SK-N-SH treated with all-trans-retinoic acid at 6 μM for 48 hours (cell line): ENCODE results near the gene ANKDD1B.

ENCODE experiments used
- ATAC-seq: fragments of 200-7000 bp; cut with Tn5 transposase; 3 replicates; pipeline ENCODE4 v1.9.1; 2020; ENCODE audit warnings: mild to moderate bottlenecking, moderate library complexity
- ARNTL ChIP-seq: fragments of 450-650 bp; formaldehyde crosslinking; IDR thresholded peaks from 2 replicates; pipeline ENCODE4 v1.5.0; 2020; ENCODE audit warnings: low read depth, mild to moderate bottlenecking, moderate library complexity, borderline replicate concordance
- BACH2 ChIP-seq: fragments of 250-450 bp; sonication (Bioruptor Pico); IDR thresholded peaks from 2 replicates; pipeline ENCODE4 v1.9.0; 2021; ENCODE audit warnings: mild to moderate bottlenecking, borderline replicate concordance
- CSDC2 ChIP-seq: fragments of 250-450 bp; sonication (Bioruptor Pico); IDR thresholded peaks from 2 replicates; pipeline ENCODE4 v1.5.0; 2020; ENCODE audit warnings: mild to moderate bottlenecking, moderate library complexity
- ESRRG ChIP-seq: fragments of 250-450 bp; sonication (Bioruptor Pico); IDR thresholded peaks from 2 replicates; pipeline ENCODE4 v1.6.1; 2021; ENCODE audit warnings: mild to moderate bottlenecking
- GLIS3 ChIP-seq: fragments of 250-450 bp; sonication (Bioruptor Pico); IDR thresholded peaks from 2 replicates; pipeline ENCODE4 v1.5.0; 2020; ENCODE audit warnings: mild to moderate bottlenecking, moderate library complexity
- ISL1 ChIP-seq: fragments of 250-450 bp; sonication (Bioruptor Pico); IDR thresholded peaks from 2 replicates; pipeline ENCODE4 v2.1.2; 2022; ENCODE audit warnings: mild to moderate bottlenecking, moderate library complexity
- OSR1 ChIP-seq: fragments of 250-450 bp; sonication (Bioruptor Pico); IDR thresholded peaks from 2 replicates; pipeline ENCODE4 v1.8.0; 2022; ENCODE audit warnings: moderate library complexity, mild to moderate bottlenecking, inconsistent platforms
- PPARA ChIP-seq: fragments of 250-450 bp; sonication (Bioruptor Pico); IDR thresholded peaks from 2 replicates; pipeline ENCODE4 v1.5.0; 2020; ENCODE audit warnings: mild to moderate bottlenecking, borderline replicate concordance
- RARB ChIP-seq: fragments of 250-450 bp; sonication (Bioruptor Pico); IDR thresholded peaks from 2 replicates; pipeline ENCODE4 v1.8.0; 2021; ENCODE audit warnings: mild to moderate bottlenecking, moderate library complexity
- SNAI2 ChIP-seq: fragments of 250-450 bp; sonication (Bioruptor Pico); IDR thresholded peaks from 2 replicates; pipeline ENCODE4 v1.5.0; 2020; ENCODE audit warnings: mild to moderate bottlenecking, moderate library complexity
- TCF4 ChIP-seq: fragments of 250-450 bp; sonication (Bioruptor Pico); IDR thresholded peaks from 2 replicates; pipeline ENCODE4 v1.8.0; 2021; ENCODE audit warnings: mild to moderate bottlenecking, moderate library complexity, borderline replicate concordance
- TOX ChIP-seq: fragments of 250-450 bp; sonication (Bioruptor Pico); IDR thresholded peaks from 2 replicates; pipeline ENCODE4 v1.8.0; 2021; ENCODE audit warnings: mild to moderate bottlenecking, moderate library complexity, borderline replicate concordance
- ZC3H10 ChIP-seq: fragments of 250-450 bp; sonication (Bioruptor Pico); IDR thresholded peaks from 2 replicates; pipeline ENCODE4 v1.5.1; 2021; ENCODE audit warnings: mild to moderate bottlenecking, moderate library complexity
- ZFP3 ChIP-seq: fragments of 250-450 bp; sonication (Bioruptor Pico); IDR thresholded peaks from 2 replicates; pipeline ENCODE4 v1.5.0; 2020; ENCODE audit warnings: mild to moderate bottlenecking, moderate library complexity
- ZFP30 ChIP-seq: fragments of 450-650 bp; formaldehyde crosslinking; IDR thresholded peaks from 2 replicates; pipeline ENCODE4 v1.5.0; 2022; ENCODE audit warnings: mild to moderate bottlenecking, moderate library complexity
- ZNF565 ChIP-seq: fragments of 450-650 bp; formaldehyde crosslinking; conservative IDR thresholded peaks from 2 replicates; pipeline ENCODE4 v1.5.0; 2020; ENCODE audit warnings: low read depth, mild to moderate bottlenecking, moderate library complexity
- ZNF70 ChIP-seq: fragments of 450-650 bp; formaldehyde crosslinking; IDR thresholded peaks from 2 replicates; pipeline ENCODE4 v1.5.0; 2020; ENCODE audit warnings: mild to moderate bottlenecking, moderate library complexity
- TF ChIP-seq, protein P1 (sequence below): fragments of 250-450 bp; sonication (Bioruptor Pico); IDR thresholded peaks from 2 replicates; pipeline ENCODE4 v1.8.0; 2021; ENCODE audit warnings: low read depth, mild to moderate bottlenecking, moderate library complexity, borderline replicate concordance
- TF ChIP-seq, protein P2 (sequence below): fragments of 250-450 bp; sonication (Bioruptor Pico); IDR thresholded peaks from 2 replicates; pipeline ENCODE4 v1.5.1; 2020; ENCODE audit warnings: low read depth, mild to moderate bottlenecking, moderate library complexity
- TF ChIP-seq, protein P3 (sequence below): fragments of 250-450 bp; sonication (Bioruptor Pico); IDR thresholded peaks from 2 replicates; pipeline ENCODE4 v1.5.0; 2020; ENCODE audit warnings: mild to moderate bottlenecking, moderate library complexity
- TF ChIP-seq, protein P4 (sequence below): fragments of 250-450 bp; sonication (Bioruptor Pico); IDR thresholded peaks from 2 replicates; pipeline ENCODE4 v1.8.0; 2020; ENCODE audit warnings: mild to moderate bottlenecking, moderate library complexity, borderline replicate concordance

ANKDD1B gene

DNA sequence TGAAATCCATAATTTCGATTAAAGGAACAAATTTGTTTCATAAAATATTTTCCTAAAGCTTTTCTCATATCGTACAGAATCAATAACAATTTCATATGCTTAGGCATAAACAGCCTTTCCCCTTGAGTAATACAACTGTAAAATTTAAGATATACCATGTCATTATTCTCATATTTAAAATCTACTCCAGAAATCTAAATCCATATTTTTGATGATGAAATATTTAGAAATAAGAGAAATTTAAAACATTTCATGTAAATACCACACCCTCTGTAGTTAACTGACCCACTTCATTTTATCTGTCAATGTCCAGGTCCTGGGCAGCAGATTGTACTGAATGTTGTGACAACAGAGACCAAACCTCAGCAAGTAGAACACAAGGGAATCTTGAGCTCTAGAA lies 100.8 kb downstream of the ANKDD1B start:
- ATAC-seq, result no peak
- TF ChIP-seq ISL1 (CRISPR knock-in tag) (no peak), ZFP3 (CRISPR knock-in tag) (no peak), GLIS3 (CRISPR knock-in tag) (no peak), ZNF565 (CRISPR knock-in tag) (no peak), BACH2 (CRISPR knock-in tag) (no peak), SNAI2 (CRISPR knock-in tag) (no peak), ZFP30 (CRISPR knock-in tag) (no peak), TOX (CRISPR knock-in tag) (no peak), ESRRG (CRISPR knock-in tag) (no peak), OSR1 (CRISPR knock-in tag) (no peak), PPARA (CRISPR knock-in tag) (no peak), RARB (CRISPR knock-in tag) (no peak), ARNTL (CRISPR knock-in tag) (no peak), CSDC2 (no peak), TCF4 (CRISPR knock-in tag) (no peak)
- TF ChIP-seq, protein P1, sequence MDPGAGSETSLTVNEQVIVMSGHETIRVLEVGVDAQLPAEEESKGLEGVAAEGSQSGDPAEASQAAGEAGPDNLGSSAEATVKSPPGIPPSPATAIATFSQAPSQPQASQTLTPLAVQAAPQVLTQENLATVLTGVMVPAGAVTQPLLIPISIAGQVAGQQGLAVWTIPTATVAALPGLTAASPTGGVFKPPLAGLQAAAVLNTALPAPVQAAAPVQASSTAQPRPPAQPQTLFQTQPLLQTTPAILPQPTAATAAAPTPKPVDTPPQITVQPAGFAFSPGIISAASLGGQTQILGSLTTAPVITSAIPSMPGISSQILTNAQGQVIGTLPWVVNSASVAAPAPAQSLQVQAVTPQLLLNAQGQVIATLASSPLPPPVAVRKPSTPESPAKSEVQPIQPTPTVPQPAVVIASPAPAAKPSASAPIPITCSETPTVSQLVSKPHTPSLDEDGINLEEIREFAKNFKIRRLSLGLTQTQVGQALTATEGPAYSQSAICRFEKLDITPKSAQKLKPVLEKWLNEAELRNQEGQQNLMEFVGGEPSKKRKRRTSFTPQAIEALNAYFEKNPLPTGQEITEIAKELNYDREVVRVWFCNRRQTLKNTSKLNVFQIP (CRISPR knock-in tag), result no peak
- TF ChIP-seq, protein P2, sequence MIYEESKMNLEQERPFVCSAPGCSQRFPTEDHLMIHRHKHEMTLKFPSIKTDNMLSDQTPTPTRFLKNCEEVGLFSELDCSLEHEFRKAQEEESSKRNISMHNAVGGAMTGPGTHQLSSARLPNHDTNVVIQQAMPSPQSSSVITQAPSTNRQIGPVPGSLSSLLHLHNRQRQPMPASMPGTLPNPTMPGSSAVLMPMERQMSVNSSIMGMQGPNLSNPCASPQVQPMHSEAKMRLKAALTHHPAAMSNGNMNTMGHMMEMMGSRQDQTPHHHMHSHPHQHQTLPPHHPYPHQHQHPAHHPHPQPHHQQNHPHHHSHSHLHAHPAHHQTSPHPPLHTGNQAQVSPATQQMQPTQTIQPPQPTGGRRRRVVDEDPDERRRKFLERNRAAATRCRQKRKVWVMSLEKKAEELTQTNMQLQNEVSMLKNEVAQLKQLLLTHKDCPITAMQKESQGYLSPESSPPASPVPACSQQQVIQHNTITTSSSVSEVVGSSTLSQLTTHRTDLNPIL (CRISPR knock-in tag), result no peak

DNA sequence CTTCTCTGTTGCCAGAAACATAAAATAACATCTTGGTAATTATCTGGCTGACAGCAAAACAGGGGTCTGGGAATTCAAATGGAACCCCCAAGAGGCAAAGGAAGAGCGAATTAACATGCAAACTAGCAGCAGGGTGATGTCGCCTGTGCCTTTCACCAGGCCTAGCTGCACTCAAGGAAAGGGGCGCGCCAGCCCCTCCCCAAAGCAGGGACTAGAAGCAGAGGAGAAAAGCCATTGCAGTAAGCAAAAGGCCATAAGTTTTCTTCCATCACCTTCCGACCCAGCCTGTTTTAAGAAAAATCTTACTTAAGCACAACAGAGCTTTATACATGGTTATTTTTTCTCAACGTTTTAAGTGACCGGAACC lies 105.4 kb downstream of the ANKDD1B start:
- peak; percentile 23 for ATAC-seq

DNA sequence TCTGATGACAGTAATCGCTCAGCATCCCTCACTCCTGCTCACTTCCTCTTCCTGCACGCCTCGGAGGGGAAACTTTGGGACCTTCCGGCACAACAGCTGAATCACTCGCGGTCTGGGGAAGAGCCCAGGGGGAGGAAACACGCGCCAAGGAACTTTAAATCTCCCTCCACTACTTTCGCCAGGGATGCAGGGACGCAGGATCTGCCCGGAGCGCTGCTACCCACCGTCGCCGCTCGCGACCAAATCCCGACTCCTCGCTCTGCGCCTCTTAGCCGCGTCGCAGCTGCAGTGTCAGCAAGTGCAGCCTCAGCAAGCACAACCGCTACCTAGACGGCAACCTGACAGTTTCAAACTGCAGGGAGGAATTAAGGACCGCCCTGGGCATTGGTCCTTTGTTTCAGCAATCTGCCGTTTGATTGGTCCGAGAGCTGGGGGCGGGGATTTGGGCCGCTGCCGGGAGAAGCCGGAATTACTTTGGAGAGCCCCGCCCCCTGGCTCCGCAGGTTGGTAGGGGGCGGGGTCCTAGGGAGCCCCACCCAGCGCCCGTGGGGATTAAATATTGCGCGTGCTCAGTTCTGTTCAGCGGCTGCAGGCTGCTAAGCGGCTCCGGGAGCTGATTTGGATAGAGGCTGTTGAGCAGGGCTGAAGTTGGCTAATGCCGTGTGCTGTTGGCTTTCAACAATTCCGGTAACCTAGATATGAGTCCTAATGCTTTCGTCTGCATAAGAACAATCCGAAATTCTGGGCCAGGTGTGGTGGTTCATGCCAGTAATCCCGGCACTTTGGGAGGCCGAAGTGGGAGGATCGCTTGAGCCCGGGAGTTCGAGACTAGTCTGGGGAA lies 106.0 kb downstream of the ANKDD1B start, which contains the start of gene POC5:
Gene POC5 (minus strand): TSS at position 356 of the 841 bp plus-strand sequence. CDS start 4,500 bp downstream, outside the sequence.
- ATAC-seq, result peak; percentile 96
- TF ChIP-seq RARB (CRISPR knock-in tag), result no peak
- TF ChIP-seq BACH2 (CRISPR knock-in tag), result no peak
- TF ChIP-seq OSR1 (CRISPR knock-in tag), result no peak

More for the DNA sequence above, 105.4 kb downstream of the ANKDD1B start:
- TF ChIP-seq RARB (CRISPR knock-in tag), result no peak

DNA sequence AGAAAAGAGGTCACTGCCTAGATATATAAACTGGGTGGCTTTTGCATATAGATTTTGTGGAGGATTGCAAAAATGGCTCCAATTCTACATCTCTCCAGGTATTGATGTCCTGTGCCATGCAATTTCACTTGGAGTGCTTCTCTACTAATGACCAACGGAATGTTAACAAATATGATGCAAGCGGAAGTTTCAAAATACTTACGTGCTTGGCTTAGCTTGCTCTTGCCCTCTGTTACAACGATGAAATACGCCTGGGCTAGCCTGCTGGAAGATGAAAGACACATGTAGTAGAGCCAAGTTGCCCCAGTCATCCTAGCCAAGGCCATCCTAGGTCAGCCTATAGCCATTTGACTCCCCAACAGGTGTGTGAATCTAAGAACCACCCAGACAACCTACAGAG lies 109.6 kb downstream of the ANKDD1B start:
- TF ChIP-seq ZC3H10 (CRISPR knock-in tag) (no peak), RARB (CRISPR knock-in tag) (no peak), TOX (CRISPR knock-in tag) (no peak), ISL1 (CRISPR knock-in tag) (no peak), ZNF70 (CRISPR knock-in tag) (no peak), BACH2 (CRISPR knock-in tag) (no peak), ARNTL (CRISPR knock-in tag) (no peak)
- TF ChIP-seq, protein P3, sequence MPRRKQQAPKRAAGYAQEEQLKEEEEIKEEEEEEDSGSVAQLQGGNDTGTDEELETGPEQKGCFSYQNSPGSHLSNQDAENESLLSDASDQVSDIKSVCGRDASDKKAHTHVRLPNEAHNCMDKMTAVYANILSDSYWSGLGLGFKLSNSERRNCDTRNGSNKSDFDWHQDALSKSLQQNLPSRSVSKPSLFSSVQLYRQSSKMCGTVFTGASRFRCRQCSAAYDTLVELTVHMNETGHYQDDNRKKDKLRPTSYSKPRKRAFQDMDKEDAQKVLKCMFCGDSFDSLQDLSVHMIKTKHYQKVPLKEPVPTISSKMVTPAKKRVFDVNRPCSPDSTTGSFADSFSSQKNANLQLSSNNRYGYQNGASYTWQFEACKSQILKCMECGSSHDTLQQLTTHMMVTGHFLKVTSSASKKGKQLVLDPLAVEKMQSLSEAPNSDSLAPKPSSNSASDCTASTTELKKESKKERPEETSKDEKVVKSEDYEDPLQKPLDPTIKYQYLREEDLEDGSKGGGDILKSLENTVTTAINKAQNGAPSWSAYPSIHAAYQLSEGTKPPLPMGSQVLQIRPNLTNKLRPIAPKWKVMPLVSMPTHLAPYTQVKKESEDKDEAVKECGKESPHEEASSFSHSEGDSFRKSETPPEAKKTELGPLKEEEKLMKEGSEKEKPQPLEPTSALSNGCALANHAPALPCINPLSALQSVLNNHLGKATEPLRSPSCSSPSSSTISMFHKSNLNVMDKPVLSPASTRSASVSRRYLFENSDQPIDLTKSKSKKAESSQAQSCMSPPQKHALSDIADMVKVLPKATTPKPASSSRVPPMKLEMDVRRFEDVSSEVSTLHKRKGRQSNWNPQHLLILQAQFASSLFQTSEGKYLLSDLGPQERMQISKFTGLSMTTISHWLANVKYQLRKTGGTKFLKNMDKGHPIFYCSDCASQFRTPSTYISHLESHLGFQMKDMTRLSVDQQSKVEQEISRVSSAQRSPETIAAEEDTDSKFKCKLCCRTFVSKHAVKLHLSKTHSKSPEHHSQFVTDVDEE, result no peak
- TF ChIP-seq, protein P2 (CRISPR knock-in tag), result no peak
- TF ChIP-seq, protein P4, sequence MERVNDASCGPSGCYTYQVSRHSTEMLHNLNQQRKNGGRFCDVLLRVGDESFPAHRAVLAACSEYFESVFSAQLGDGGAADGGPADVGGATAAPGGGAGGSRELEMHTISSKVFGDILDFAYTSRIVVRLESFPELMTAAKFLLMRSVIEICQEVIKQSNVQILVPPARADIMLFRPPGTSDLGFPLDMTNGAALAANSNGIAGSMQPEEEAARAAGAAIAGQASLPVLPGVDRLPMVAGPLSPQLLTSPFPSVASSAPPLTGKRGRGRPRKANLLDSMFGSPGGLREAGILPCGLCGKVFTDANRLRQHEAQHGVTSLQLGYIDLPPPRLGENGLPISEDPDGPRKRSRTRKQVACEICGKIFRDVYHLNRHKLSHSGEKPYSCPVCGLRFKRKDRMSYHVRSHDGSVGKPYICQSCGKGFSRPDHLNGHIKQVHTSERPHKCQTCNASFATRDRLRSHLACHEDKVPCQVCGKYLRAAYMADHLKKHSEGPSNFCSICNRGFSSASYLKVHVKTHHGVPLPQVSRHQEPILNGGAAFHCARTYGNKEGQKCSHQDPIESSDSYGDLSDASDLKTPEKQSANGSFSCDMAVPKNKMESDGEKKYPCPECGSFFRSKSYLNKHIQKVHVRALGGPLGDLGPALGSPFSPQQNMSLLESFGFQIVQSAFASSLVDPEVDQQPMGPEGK (CRISPR knock-in tag), result no peak

More for the DNA sequence above, 109.6 kb downstream of the ANKDD1B start:
- no peak for ATAC-seq
